Epithelial cell of esophagus (primary cell): ENCODE measurements around the gene SH3GL2.
"Not testable (repeated sequence)": the region's sequence is repeated elsewhere in the genome, so short reads cannot be mapped to it uniquely, and the experiment has no call there.

Experiments
- DNase-seq: peaks from one replicate; pipeline ENCODE4 v3.0.0; 2010; ENCODE audit warnings: low read depth
- H3K4me3 ChIP-seq: 2 replicates; pipeline ENCODE4 v1.5.1; 2011; ENCODE audit warnings: mild to moderate bottlenecking, low read length, control low read depth
- CTCF ChIP-seq: IDR thresholded peaks from 2 replicates; pipeline ENCODE4 v1.5.1; 2011; ENCODE audit warnings: low read depth, mild to moderate bottlenecking, low read length, control low read depth, inconsistent platforms; ENCODE audit not compliant: insufficient read depth; ENCODE audit errors: missing control alignments

The SH3GL2 gene

GRCh38 chr9:17751486-17751885, 172.6 kb downstream of the SH3GL2 start:
- no peak for DNase-seq
- no peak overlapping the region for H3K4me3 ChIP-seq
- TF ChIP-seq CTCF = no peak

GRCh38 chr9:17752021-17752420, 173.2 kb downstream of the SH3GL2 start:
- no peak overlapping the region for H3K4me3 ChIP-seq
- no peak for TF ChIP-seq CTCF
- DNase-seq = no peak

- TF ChIP-seq CTCF = no peak
- no peak overlapping the region for H3K4me3 ChIP-seq
- DNase-seq = peak; percentile 1
Observed at GRCh38 chr9:17757816-17758215, 178.9 kb downstream of the SH3GL2 start.

- H3K4me3 ChIP-seq = no peak overlapping the region
- no peak for TF ChIP-seq CTCF
- DNase-seq = no peak
Observed at GRCh38 chr9:17760250-17760649, 181.4 kb downstream of the SH3GL2 start.

- no peak for DNase-seq
- TF ChIP-seq CTCF = no peak
Observed at GRCh38 chr9:17761984-17762676, 183.3 kb downstream of the SH3GL2 start.

GRCh38 chr9:17764306-17764705, 185.4 kb downstream of the SH3GL2 start:
- TF ChIP-seq CTCF = no peak
- DNase-seq = no peak
- H3K4me3 ChIP-seq = no peak overlapping the region

More at GRCh38 chr9:17761984-17762676, 183.3 kb downstream of the SH3GL2 start:
- no peak overlapping the region for H3K4me3 ChIP-seq

- not testable (repeated sequence) for DNase-seq, H3K4me3 ChIP-seq
Observed at GRCh38 chr9:17765131-17765530, 186.3 kb downstream of the SH3GL2 start.
